ENCODE data around the gene SPOCK2. TPM values are rescaled to one million over a fixed set of nuclear protein-coding genes. Genes with fewer than 3 reads are reported as not detected.
A peak's percentile ranks its signal among the peaks of the same experiment; 100 is the strongest.

Gene SPOCK2
- polyA plus RNA-seq, 3 donors, result 0.20 to 1.6 (median 0.45) TPM

- WGBS (ENCODE audit: insufficient coverage), result 95% methylated on average over 7 of the region's 7 CpGs
- H3K27me3 Mint-ChIP-seq (ENCODE audit: low read depth in 3 of 3), result peaks cover 0 to 8% (median 4%) of the 10 kb centered on the region in 3 donors
- Histone ChIP-seq H2AFZ (ENCODE audit: insufficient read depth, low read depth, low read length, poor library complexity, severe bottlenecking) (no peak overlapping the region), H3K36me3 (replicated peaks in 1 of 2; ENCODE audit: control insufficient read depth in 1 of 2, insufficient read depth in 2 of 2, low read length in 2 of 2) (no peaks in the 10 kb centered on the region), H3K27me3 (ENCODE audit: control insufficient read depth in 2 of 2, insufficient read depth in 2 of 2, low read length in 2 of 2) (no peaks in the 10 kb centered on the region), H3K4me3 (replicated peaks in 1 of 3; ENCODE audit: low read depth in 2 of 3, low read length in 3 of 3) (no peak overlapping the region), H3K9ac (ENCODE audit: insufficient read depth, low read length, poor library complexity, severe bottlenecking) (no peak overlapping the region), H3K9me3 (replicated peaks in 1 of 2; ENCODE audit: control insufficient read depth in 1 of 2, insufficient read depth in 1 of 2, low read length in 2 of 2) (peaks cover 5 to 6% of the 10 kb centered on the region in 2 donors), H3K79me2 (ENCODE audit: insufficient read depth, low read length) (no peaks in the 10 kb centered on the region), H4K20me1 (ENCODE audit: insufficient read depth, low read length) (no peaks in the 10 kb centered on the region), H3K4me1 (ENCODE audit: control insufficient read depth in 1 of 2, insufficient read depth in 2 of 2, low read length in 2 of 2) (no peaks in the 10 kb centered on the region), H3K4me2 (replicated peaks; ENCODE audit: extremely low read depth, low read length, poor library complexity, severe bottlenecking) (no peak overlapping the region), H3K27ac (ENCODE audit: low read depth in 1 of 2, low read length in 2 of 2) (no peak overlapping the region)
- H3K4me1 Mint-ChIP-seq, result peaks cover 5% of the 10 kb centered on the region
- no peak for TF ChIP-seq CTCF (IDR thresholded peaks at IDR 0.05)
- H3K27ac Mint-ChIP-seq, result peak overlapping the region in 1 of 7 donors; percentile 7
- DNase-seq, result no peak
- intact Hi-C loops (cut with micrococcal nuclease), result loop anchor here in 1 of 2 donors (10.0 kb wide), 1 partner anchor 291 kb away; no protein-coding TSS in a partner anchor
- no peaks in the 10 kb centered on the region for H3K36me3 Mint-ChIP-seq
- H3K9me3 Mint-ChIP-seq, result peaks cover 0 to 9% (median 8%) of the 10 kb centered on the region in 7 donors
- no peak overlapping the region for H3K4me3 Mint-ChIP-seq
These were observed 34.7 kb downstream of the SPOCK2 start for GRCh38 chr10:72053690-72054089.

DNA sequence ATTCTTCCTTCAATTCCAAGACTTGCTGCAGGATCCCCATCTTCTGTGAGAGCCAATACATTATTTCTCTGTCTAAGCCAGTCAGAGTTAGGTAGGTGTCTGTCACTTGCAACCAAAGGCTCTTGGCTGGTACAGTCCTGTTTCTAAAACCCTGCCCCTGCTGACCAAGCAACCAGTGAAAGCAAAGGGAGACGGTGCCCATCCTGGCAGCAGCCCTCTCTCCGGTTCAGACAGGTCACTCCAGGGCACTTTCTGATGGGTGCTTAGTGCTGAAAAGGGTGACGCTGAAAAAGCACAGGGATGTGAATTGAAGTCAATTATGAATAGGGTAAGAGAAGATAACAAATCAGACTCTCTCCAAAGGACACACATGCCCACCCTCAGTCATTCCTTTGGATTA, 37.5 kb downstream of the SPOCK2 start:
- Mint-ChIP-seq H3K4me1 (peaks cover 5% of the 10 kb centered on the region), H3K27ac (no peak overlapping the region)
- WGBS (ENCODE audit: insufficient coverage), result no CpG with 5 or more reads among the region's 3 CpGs

More for the DNA sequence above, 37.5 kb downstream of the SPOCK2 start:
- H3K36me3 ChIP-seq (replicated peaks in 1 of 2; ENCODE audit: control insufficient read depth in 1 of 2, insufficient read depth in 2 of 2, low read length in 2 of 2), result no peaks in the 10 kb centered on the region
- H4K20me1 ChIP-seq (ENCODE audit: insufficient read depth, low read length), result no peaks in the 10 kb centered on the region
- H3K27ac ChIP-seq (ENCODE audit: low read depth in 1 of 2, low read length in 2 of 2), result no peak overlapping the region
- H3K4me3 Mint-ChIP-seq, result no peak overlapping the region
- H3K36me3 Mint-ChIP-seq, result no peaks in the 10 kb centered on the region
- peaks cover 5 to 6% of the 10 kb centered on the region in 2 donors for H3K9me3 ChIP-seq (replicated peaks in 1 of 2; ENCODE audit: control insufficient read depth in 1 of 2, insufficient read depth in 1 of 2, low read length in 2 of 2)
- DNase-seq, result no peak
- no peak overlapping the region for H3K4me2 ChIP-seq (replicated peaks; ENCODE audit: extremely low read depth, low read length, poor library complexity, severe bottlenecking)
- peak overlapping the region; percentile 17 for H2AFZ ChIP-seq (ENCODE audit: insufficient read depth, low read depth, low read length, poor library complexity, severe bottlenecking)
- peaks cover 2 to 7% (median 4%) of the 10 kb centered on the region in 3 donors for H3K27me3 Mint-ChIP-seq (ENCODE audit: low read depth in 3 of 3)
- H3K27me3 ChIP-seq (ENCODE audit: control insufficient read depth in 2 of 2, insufficient read depth in 2 of 2, low read length in 2 of 2), result no peaks in the 10 kb centered on the region
- H3K79me2 ChIP-seq (ENCODE audit: insufficient read depth, low read length), result no peaks in the 10 kb centered on the region
- H3K4me1 ChIP-seq (ENCODE audit: control insufficient read depth in 1 of 2, insufficient read depth in 2 of 2, low read length in 2 of 2), result no peaks in the 10 kb centered on the region
- no peak overlapping the region for H3K9ac ChIP-seq (ENCODE audit: insufficient read depth, low read length, poor library complexity, severe bottlenecking)
- H3K4me3 ChIP-seq (replicated peaks in 1 of 3; ENCODE audit: low read depth in 2 of 3, low read length in 3 of 3), result no peak overlapping the region
- no peak for TF ChIP-seq CTCF (IDR thresholded peaks at IDR 0.05)
- intact Hi-C loops (cut with micrococcal nuclease), result loop anchor here in 1 of 2 donors (10.0 kb wide), 1 partner anchor 294 kb away; no protein-coding TSS in a partner anchor
- peaks cover 0 to 12% (median 9%) of the 10 kb centered on the region in 7 donors for H3K9me3 Mint-ChIP-seq
